ENCODE results near the gene TFIP11.

DNA sequence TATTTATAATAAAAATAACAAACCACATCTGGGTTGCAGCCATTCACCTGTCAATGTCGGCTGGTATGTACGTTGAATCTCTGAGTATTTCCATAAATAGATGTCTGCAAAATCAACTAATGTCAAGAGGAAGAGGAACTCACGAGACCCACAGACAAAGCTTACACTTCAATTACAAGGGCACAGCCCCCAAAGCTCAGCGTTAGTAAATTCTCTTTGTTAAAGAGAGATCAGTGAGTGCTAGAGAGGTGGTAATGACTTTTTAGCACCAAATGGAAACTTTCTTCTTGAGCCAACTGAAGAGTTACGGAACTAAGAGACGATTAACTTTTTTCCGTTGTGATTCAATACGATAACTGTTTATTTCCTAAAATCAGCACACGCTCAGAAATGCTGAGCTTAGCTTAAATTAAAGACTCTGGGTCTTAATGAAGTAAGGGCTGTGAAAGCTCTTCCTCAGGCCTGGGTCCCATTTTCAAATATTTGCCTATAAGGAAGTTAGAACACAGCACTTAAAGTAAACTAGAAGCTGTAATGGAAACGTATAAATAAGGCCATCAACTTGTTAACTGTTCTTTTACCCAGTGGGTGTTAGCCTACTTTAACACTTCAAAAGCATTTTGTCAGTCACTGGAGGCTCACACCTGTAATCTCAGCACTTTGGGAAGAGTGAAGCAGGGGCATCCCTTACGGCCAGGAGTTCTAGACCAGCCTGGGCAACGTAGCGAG, 22.8 kb upstream of the TFIP11 start:
- TF ChIP-seq, protein P1, sequence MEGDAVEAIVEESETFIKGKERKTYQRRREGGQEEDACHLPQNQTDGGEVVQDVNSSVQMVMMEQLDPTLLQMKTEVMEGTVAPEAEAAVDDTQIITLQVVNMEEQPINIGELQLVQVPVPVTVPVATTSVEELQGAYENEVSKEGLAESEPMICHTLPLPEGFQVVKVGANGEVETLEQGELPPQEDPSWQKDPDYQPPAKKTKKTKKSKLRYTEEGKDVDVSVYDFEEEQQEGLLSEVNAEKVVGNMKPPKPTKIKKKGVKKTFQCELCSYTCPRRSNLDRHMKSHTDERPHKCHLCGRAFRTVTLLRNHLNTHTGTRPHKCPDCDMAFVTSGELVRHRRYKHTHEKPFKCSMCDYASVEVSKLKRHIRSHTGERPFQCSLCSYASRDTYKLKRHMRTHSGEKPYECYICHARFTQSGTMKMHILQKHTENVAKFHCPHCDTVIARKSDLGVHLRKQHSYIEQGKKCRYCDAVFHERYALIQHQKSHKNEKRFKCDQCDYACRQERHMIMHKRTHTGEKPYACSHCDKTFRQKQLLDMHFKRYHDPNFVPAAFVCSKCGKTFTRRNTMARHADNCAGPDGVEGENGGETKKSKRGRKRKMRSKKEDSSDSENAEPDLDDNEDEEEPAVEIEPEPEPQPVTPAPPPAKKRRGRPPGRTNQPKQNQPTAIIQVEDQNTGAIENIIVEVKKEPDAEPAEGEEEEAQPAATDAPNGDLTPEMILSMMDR (IDR thresholded peaks at IDR 0.05 in 2 of 3, conservative IDR thresholded peaks at IDR 0.05 in 1 of 3; ENCODE audit: control insufficient read depth in 2 of 3, extremely low read depth in 1 of 3, insufficient read depth in 1 of 3, low read depth in 3 of 3, low read length in 3 of 3): no peak
- TF ChIP-seq, protein P2, sequence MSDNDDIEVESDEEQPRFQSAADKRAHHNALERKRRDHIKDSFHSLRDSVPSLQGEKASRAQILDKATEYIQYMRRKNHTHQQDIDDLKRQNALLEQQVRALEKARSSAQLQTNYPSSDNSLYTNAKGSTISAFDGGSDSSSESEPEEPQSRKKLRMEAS (IDR thresholded peaks at IDR 0.05; ENCODE audit: low read depth, low read length): no peak
- TF ChIP-seq, protein P3, sequence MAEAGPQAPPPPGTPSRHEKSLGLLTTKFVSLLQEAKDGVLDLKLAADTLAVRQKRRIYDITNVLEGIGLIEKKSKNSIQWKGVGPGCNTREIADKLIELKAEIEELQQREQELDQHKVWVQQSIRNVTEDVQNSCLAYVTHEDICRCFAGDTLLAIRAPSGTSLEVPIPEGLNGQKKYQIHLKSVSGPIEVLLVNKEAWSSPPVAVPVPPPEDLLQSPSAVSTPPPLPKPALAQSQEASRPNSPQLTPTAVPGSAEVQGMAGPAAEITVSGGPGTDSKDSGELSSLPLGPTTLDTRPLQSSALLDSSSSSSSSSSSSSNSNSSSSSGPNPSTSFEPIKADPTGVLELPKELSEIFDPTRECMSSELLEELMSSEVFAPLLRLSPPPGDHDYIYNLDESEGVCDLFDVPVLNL (IDR thresholded peaks at IDR 0.05; ENCODE audit: low read depth, low read length): no peak
- TF ChIP-seq SIN3A (IDR thresholded peaks at IDR 0.05; ENCODE audit: low read depth, low read length) (no peak), POLR2A (IDR thresholded peaks at IDR 0.05; ENCODE audit: low read depth, low read length) (no peak), FOXM1 (IDR thresholded peaks at IDR 0.05; ENCODE audit: low read depth, low read length) (no peak)

Data from GM12878 (cell line).